ENCODE results near the gene SLCO3A1.

The SLCO3A1 gene

DNA sequence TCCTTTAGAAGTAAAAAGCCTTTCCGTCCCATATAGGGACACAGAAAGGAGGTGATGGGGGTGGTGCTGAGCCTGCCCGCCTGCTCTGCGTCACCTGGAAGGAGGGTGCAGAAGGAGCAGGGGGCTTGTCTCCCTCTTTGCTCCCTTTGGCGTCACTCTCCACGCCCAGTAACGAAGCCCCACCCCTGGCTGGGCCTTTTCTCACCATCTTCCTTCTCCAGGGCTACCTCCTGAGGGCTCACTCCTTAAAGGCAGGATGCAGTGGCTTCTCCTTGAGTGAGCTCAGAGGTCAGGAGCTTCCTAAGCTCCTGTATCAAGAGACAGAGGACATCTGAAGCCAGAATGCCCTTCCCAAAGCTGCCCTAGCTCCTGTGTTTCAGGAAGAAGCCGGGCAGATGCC lies 31.5 kb downstream of the SLCO3A1 start:
- no peak for DNase-seq

DNA sequence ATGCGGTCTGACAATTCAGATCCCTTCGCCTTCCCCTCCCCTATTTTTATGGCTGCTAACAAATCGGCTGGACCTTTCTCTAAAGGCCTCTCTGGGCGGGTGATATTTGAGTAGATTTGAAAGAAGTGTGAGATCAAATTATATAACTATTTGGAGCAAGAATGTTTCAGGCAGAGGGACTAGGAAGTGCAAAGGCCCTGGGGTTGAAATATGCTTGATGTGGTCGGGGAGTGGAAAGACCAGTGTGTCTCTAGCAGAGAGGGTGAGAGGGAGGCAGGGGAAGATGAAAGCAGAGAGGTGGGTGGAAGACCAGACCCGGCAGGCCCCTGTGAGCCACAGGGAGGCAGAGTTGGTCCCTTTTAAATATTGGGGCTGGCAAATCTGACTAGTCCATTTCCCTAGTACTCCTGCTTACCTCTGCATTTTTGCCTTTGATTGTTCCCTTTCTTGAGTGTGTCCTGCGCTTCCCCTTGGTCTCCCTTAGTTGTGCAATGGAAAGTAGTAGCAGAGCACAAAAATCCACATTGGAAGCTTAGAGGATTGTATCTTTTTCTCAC lies 32.3 kb downstream of the SLCO3A1 start:
- no peak for DNase-seq

DNA sequence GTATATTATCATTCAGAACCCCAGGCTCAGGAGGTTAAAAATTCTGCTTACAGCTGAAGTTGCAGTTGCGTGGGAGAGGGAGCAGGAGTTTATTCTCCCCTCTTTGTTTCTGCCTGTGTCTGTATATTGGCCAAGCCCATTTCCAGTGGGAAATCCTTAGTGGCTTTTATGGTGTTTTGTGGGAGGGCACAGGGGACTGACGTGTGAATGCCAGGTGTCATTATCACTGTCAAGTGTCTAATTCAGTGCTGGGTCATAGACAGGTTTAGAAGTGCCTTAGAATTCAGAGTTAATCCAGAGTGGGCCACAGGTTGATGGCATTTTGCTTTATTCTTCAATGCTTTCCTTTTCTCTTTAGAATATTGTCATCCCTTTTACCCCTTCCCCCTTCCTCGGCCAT lies 33.4 kb downstream of the SLCO3A1 start:
- DNase-seq, result no peak

DNA sequence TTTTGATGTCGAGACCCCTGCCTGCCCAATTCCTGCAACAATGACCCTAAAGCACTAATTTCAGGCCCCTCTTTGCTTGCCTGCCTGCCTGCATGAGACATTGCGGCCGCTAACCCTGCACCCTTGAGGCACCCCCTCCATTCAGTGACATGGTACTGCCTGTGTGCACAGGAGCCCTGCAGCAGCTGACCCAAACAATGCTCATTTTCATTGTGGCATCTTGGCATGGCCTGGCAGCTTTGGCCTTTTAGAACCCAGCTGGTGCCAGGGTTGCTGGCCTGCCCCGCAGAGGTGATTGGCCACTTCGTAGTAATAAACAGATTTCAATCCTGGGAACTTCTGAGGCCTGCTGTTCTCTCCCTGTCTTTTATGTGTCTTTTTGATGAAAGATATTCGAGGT lies 33.8 kb downstream of the SLCO3A1 start:
- DNase-seq, result no peak

DNA sequence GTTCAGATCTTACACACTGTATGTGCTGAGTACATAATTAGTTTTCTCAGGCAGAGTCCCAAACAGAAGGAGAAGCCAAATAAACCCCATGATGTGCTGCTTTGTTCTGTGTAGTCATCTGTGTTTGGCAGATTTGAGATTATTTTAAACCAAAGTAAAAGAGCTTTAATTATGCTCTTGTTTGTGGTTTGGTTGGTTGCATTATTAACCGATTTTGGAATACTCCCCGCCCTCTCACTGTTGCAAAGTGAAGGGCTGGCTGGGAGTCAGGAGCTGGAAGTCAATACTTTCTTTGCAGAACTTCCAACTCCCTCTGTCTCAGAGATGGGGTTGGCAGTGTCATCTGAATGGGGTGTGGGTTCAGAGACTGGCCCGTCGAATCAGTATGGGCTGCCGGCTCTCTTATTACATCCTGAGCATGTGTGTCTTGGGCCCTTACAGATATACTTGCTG lies 34.4 kb downstream of the SLCO3A1 start:
- no peak for DNase-seq

DNA sequence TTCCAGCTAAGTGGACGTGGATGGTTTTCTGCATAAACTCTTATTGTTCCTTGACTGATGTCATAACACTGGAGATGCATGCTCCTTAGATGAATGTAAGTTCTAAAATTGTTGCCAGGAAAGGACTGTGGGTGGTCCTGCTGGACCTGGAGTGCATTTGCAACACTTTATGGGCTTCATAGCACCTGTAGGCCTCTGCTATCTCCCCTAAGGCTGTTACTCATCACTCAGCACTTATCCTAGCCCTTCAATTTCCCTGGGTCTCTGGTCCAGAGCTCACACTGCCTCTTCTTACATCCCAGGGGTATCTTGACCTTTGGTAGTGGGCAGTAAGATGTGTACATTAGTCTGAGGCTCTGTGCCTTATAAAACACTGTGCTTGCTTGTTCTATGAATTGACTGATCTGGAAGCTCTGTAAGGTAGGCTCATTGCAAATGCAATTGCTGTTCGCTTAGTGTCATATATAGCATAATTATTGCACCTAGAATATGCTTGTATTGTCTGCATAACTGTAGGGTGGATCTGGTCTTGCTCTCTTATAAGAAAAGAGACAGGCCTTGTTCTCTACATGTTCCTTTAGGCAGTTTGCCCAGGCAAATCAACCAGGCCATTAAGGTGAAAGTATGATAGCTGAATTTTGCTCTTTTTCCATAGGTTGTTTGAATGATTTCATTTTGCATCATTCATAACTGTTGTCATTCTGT lies 35.8 kb downstream of the SLCO3A1 start:
- DNase-seq, result no peak

DNA sequence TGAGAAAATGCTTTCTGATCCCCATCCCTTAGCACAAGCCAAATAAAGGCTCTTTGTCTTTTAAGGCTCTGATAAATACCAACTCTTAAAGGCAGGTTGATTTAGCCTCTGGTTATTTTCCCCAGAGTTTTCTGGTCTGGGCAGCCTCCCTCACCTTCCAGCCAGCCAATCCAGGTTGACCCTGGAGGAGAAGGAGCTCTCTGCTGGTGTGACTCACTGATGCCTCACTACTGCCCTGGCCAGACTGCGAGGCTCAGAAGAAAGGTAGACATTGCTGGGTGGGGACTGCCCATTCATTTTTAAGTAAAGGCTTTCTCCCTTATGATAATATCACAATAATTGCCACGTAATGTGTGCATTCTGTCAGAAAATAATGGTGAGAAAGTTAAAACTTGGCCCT lies 37.1 kb downstream of the SLCO3A1 start:
- no peak for DNase-seq

DNA sequence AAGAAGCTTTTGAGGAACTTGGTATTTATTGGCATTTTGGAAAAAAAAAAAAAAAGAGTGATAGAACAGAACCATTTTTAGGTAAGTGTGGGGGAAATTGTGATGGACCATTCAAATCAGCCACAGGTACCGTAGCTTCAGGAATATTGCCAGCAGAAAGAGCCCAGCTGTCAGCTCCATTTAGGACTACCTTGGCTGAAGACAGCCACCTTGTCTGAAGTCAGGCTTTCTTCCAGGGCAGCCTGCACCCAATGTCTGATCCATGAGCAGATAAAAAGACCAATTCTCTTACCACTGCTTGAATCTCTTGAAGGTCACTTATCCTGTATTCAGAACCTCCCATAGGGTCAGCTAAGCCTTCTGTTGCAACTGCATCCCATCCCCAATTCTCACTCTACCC lies 37.6 kb downstream of the SLCO3A1 start:
- no peak for DNase-seq

DNA sequence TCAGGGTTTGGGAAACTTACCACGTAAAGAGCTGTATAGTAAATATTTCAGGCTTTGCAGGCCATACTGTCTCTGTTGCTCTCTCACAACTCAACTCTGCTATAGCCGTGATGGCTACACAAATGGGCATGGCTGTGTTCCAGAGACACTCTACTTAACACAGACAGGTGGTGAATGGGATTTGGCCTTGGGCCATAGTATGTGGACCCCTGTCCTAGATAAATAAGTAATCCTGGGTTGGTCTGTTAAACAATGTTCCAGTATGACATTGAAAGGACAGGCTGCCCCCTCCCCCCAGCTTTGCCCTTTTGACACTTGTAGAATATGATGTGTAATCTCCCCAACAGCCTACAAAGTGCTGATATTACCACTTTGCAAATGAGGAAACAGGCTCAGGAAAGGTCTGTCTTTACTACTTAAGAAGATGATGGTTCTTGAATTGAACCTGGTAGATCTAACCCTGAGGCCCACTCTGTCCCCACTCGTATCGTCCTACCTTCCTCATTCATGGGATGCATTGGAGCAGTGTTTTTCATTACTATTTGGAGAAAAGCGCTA lies 38.4 kb downstream of the SLCO3A1 start:
- no peak for DNase-seq

DNA sequence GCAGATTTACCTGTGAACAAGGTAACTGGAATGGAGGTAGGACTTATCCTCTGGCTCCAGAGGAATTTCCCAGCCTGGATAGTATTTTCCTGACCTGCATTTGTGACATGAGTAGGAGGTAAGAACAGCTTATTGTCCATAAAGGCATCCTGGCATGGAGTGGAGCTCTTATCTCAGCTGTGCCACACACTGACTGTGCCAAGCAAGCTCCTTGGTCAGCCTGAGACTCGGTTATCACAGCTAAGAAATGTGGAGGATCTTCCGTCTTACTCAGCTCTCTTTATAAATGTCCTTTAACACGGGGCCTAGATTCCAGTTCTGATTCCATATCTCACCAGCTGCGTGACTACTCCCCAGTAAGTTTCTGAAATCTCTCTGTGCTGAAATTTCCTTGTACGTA lies 38.9 kb downstream of the SLCO3A1 start:
- no peak for DNase-seq

DNA sequence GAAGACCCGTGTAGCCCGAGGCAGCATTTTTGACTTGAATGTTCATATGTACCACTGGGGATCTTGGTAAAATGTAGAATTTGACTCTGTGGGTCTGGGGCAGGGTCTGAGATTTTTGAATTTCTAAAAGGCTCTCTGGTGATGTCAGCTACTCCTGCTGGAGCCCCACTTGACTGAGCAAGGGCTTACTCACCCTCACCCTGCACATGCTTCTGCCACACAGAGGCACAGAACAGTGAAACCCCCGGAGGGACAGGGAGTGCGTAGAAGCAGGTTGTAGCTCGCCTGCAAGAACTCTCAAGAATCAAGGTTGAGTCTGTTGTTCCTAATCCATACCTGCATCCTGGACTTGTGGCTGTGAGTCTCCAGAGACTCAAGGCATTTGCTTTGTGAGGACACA lies 41.1 kb downstream of the SLCO3A1 start:
- DNase-seq, result no peak

DNA sequence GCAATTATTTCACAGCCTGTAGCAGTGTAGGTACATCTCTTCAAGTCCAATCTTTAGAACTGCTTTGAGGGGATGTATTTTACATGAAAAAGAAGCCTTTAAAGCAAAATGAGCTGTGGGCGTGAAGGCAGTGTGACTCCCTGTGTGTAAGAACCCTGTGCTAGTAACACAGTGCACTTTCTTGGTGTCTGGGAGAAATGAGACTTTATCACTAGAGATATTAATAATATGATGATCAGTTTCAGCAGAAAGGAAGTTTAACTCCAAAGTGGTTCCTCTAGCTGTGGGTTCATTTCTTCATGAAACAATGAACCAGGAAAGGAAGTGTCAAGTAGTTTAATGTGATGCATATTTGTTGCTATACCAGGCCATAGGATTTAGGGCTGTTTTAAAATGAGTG lies 41.5 kb downstream of the SLCO3A1 start:
- no peak for DNase-seq

DNA sequence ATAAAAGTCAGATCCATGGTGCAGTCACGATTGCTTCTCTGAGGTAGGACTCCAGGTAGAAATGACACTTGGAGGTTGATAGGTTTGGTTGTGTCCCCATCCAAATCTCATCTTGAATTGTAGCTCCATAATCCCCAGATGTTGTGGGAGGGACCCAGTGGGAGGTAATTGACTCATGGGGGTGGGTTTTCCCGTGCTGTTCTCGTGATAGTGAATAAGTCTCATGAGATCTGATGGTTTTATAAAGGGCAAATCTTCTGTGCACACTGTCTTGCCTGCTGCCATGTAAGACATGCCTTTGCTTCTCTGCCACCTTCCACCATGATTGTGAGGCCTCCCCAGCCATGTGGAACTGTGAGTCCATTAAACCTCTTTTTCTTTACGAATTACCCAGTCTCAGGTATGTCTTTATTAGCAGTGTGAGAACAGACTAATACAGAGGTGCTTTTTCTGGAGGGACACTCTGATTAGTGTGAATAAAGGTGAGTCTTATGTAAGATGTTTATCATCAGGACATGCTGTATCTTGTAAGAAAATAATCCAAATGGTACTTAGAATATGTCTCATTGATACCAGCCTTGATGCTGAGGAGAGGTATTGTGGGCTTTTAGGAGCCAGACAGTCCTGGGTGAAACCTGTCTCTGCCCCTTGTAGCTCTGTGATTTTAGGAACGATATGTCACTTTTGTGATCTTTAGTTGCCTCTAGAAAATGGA lies 43.0 kb downstream of the SLCO3A1 start:
- DNase-seq, result no peak

DNA sequence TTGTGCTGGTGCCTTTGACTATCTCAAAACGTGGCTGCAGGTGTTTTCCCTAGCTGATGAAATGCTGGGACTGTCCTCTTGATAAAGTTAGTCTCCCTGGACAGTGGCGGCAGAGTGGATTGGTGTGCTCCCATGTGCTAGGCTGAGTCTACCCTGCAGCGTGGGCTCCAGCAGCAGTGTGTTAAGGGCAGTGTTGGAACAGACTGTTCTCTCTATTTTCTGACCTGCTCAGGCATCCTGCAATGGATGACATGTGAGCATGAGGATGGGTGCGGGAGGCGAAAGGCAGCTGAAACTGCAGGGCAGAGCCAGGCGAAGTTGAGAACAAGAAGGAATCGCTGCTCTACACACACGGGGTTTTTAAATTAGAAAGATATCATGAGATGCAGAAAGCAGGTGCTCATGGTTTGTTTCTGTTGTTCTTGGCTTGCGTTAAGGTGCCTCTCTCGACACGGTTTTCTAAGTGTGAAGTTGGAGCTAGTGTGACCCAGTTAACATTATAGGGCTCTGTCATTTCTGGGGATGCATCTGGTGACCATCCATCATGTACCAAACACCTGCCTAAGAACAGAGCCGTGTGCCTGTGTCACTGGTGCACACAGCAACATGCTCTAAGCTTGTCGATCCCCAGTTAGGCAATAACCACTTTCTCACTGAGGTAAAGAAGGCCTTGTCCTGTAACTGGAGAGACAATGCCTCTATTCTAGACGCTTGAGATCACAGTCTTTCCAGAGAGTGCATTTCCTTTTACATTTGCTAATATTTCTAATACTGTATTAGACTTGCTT lies 44.3 kb downstream of the SLCO3A1 start:
- DNase-seq, result no peak

DNA sequence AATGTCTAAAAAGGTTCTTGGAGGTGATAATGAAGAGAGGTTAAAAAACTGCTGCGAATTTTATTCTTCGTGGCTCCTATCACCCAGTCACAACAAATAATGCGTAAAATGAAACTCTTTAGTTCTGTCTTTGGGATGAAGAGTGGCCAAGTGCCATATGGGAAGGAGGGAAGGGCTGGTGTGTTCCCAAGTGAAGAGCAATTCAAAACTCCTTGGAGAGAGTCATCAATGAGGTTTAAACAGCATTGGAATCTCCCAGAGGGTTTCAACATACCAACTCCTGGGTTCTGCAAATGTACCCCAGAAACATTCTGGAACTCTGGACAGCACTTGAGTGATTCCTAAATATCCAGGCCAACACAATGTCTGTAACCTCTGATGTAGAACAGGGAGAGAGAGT lies 45.3 kb downstream of the SLCO3A1 start:
- no peak for DNase-seq

DNA sequence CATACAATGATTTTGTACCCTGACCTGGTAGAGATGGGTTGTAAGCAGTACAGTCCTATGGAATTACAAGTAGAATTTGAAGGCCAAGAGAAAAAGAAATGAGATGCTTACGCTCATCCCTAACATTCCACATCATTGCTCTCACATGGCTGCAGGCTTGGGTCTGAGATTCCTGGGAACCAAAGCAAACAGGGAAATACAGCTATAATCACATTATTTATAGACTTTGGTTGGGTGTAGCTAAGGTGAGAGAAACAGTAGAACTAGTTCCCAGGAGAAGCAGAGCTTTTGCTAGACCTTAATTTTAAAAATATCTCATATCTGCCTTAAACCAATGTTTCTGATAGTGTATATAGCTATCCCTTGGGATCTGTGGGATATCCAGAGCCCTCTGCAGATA lies 51.4 kb downstream of the SLCO3A1 start:
- DNase-seq, result no peak

DNA sequence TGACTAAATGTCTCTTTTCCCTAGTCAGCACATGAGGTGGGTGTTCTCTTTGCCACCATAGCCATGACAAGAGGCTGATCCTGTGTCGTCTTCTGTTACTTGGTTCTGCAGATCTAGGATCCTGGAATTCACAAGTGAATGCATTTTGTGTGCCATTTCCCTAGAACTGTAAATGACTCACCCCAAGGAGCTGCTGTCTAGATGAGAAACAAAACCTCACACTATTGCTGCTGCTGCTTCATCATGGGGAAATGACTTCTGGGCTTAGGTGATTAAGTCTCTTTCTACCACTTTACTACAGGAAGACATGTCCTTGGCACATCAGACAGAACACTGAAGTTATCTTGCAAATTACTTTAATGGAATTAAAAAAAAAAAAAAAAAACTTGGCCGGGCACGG lies 54.9 kb downstream of the SLCO3A1 start:
- DNase-seq, result no peak

DNA sequence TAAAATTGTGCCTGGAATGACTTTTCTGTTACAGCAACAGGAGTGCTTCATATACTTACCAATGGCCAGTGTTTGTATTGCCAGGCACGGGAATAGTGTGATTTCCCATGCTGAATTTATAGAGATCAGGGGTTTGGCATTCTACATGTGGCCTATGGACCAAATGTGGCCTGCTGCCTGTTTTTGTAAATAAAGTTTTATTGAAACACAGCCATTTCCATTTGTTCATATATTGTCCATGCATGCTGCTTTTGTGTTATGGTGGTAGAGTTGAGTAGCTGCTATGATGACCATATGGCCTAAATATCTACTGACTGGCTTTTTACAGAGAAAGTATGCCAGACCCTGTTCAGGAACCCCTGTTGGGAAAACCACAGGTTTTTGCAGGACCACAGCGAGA lies 55.6 kb downstream of the SLCO3A1 start:
- DNase-seq, result no peak

DNA sequence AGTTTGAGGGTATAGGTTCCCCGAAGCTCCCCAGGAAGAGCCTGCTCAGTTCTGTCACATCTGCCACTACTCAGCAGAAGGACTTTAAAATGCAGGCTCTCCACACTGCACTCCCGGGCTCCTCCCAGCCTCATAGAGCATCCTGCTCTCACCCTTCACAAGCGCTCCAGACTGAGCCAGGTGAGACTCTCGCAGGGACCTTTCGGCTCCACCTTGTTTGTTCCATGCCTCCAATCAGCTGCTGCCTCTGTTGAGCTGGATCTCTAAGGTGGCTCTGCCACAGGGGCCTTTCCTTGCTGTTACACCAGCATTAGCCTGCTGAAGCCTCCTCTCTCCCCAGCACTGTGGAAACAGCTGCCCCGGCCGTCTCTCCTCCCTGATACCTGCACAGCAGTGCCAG lies 56.1 kb downstream of the SLCO3A1 start:
- no peak for DNase-seq

DNA sequence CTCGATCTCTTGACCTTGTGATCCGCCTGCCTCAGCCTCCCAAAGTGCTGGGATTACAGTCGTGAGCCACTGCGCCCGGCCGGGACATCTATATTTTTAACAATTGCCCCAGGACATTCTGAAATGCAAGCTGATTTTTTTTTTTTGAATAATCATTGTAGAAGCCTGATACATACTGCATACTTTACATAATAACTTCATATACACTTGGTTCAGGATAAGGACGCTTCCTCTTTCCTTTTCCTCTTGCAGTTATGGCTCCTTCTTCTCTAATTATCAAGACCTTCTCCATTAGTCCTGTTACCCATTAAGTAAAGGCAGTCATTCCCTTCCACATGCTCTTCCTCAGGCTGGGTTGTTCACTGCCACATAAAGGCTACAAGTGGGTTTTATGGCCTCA lies 58.3 kb downstream of the SLCO3A1 start:
- no peak for DNase-seq

DNA sequence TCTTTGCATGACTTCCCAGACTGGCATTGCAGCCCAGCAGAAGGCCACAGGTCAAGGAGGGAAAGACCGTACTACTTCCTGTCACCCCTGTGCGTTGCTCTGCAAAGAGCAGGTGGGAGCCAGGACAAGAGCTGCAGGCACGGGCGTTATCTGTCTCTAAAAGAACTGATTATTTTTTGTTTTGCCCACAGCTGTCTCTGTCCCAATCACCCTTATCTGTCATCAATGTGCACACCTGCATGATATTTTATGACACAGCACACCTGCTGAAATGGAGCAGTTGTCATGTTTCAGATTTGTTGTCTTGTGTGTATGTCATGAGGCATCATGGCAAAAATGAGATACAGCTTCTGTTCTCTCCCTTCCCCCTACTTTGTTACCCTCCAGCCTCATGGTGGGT lies 58.8 kb downstream of the SLCO3A1 start:
- no peak for DNase-seq

DNA sequence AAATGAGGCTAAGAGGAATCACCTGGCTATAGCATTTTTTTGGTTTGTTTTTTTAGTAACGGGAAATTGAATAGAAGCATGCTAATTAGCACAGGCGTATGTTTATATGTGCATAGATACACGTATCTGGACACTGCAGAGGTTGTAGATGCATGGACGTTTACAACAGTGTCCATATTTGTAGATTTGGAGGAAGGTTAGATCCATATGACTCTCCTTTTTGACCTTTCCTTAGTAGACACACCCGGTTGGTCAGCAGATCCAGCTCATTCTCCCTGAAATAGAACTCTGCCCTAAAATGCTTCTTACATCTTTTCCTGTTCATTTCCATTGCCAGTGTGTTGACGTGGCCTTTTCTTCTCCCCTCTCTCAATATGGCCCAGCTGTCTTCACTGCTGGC lies 60.1 kb downstream of the SLCO3A1 start:
- DNase-seq, result no peak

DNA sequence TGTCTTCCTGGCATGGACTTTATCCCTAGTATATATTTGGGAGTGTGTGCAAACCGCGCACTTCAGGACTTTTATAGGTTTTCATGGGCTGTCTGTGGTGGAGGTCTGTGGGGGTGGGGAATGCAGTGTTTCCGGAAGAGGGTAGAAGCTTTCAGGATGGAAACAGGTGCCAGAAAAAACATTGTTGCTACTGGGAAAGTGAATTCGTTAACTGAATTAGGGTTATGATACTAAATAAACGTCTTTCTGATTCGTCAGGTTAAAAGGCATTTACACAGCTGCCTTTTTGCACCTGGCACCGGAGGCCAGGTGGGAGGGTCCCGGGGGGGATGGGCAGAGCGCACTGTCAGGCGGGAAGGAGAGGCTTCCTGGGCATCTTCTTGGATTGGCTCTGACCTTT lies 62.1 kb downstream of the SLCO3A1 start:
- peak; percentile 88 for DNase-seq

All from NCI-H1417 treated with DMSO at 0.1 percent for 48 hours (cell line).